CD4-positive, alpha-beta T cell treated with Interleukin-12 subunit alpha and Interleukin-12 subunit beta, for 1 hour (primary cell): ENCODE results near the gene TLCD1.

Source experiments
- DNase-seq: peaks from one replicate; pipeline ENCODE4 v3.0.0-alpha.2; 2020

TLCD1 gene

DNA sequence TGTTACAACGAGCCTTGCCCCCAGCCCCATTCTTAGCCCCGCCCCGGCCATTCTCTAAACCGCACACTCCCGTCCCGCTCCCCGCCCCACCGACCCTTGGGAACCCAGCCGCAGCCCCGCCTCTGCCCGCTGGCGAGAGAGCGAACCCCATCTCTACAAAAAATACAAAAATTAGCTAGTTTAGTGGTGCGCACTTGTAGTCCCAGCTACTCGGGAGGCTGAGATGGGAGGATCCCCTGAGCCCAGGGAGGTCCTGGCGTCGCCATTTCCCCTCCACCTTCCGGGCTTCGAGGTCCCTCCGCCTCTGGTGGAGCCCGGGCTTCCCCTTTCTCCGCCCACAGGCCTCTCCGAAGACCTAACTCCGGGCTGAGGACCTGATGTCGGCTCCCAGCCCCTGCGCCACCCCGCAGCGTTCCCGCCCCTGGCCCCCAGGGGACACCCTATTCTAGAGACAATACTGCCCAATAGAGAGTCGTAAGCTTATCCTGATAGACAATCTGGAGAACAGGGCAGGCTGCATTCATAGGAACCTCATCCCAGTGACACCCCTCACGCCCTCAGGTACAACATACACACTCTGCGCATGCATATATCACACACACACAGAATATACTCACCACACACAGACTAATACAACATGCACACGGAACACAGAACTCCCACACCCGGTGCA, 13.9 kb downstream of the TLCD1 start:
- peak; percentile 77 for DNase-seq

- peak; percentile 39 for DNase-seq
Measured at GRCh38 chr17:28711723-28712031, 14.4 kb downstream of the TLCD1 start, which contains the start of gene PROCA1. PROCA1 (minus strand) TSS chr17:28711888; CDS start chr17:28711660, 228 bp downstream.

DNA sequence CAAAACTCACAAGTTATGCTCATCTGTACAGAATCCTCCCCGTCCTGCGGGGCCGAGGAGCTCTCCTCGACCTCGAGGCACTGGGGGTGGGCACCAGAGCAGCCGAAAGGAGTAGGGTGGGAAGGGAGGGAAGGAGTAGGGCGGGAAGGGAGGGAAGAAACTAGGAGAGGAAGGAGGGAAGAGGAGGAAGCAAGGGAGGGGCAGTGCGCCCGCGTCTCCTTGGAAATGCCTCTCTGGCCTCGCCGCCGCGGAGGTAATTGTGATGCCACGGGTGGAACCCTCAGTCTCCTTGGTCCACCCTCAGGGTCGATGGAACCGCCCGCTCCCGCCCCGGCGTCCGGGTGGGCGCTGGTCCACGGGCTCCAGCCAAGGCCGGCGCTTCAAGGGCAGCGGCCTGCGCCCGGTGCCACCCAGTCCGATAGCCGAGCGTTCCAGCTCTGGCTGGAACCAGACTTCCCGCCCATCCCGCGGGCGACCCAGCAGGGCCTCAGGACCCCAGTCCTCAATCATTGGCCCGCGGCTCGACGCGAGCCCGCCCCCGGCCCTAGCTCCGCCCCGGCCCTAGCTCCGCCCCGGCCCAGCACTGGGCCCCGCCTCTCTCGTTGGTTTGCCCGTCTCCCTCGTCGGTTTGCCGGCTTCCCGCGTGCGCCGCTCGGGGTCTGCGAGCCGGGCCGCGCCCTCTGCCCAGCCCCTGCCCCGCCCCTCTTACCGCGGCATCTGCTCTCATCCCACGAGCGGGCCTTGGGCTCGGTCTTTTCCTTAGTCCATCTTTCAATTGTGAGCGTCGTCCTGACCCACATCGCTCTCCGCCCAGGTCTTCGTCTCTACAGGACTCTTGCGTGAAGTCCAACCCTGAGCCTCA, 14.9 kb downstream of the TLCD1 start:
- peak; percentile 93 for DNase-seq

DNA sequence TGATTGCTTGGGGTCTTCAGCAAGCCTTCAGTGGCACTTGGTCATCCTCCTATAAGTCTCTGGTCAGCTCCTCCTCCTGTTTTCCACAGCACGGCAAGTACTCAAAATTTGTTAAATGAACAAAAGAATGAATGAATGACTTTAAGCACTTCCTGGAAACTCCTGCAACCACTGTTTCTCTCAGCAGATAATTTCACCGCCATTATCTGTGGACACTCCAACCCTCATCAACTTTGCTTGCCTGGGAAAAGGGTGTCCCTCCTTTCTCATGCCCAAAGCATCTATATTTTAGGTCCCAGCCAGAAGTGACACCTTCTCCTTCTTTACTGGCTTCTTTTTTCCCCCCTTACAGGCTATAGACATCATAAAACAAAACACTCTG, 18.7 kb downstream of the TLCD1 start:
- no peak for DNase-seq

DNA sequence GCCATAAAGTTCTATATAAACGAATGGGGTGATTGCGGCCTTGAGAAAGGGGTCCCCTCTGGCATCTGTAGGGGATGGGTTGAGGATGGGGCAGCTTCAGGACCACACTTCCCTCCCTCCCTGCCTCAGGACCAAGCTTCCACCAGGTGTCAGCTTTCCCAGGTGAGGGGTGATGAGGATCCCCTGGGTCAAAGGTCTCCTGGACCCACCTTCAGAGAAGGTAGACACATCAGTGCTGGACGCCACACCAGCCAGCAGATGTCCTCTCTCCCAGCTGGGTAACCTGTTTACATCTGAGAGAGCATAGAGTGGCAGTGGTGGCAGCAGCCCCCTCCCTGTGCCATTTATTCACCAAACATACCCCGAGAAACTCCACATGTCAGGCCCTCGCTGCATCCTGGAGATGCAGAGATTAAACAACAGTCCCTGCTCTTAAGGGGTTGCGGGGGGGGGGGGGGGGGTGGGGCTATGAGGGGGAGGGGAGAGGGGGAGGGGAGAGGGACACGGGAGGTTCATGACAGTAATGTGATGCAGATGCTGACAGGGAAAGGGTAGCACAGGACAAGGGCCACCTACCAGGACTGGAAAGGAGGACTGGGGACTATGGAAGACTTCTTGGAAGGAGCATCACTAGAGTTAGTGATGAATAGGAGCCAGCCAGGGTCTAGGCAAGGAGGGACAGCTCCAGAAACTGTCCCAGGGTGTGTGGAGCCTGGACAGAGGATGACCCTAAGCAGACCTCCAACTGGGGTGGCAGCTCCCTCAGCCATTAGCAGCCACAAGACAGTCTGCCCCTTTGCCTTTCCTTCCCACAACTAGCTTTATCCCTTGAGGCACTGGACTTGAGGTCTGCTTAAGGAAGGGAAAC, 19.3 kb downstream of the TLCD1 start:
- DNase-seq, result no peak

GRCh38 chr17:28705728-28706334, 20.2 kb downstream of the TLCD1 start:
- DNase-seq, result no peak

DNA sequence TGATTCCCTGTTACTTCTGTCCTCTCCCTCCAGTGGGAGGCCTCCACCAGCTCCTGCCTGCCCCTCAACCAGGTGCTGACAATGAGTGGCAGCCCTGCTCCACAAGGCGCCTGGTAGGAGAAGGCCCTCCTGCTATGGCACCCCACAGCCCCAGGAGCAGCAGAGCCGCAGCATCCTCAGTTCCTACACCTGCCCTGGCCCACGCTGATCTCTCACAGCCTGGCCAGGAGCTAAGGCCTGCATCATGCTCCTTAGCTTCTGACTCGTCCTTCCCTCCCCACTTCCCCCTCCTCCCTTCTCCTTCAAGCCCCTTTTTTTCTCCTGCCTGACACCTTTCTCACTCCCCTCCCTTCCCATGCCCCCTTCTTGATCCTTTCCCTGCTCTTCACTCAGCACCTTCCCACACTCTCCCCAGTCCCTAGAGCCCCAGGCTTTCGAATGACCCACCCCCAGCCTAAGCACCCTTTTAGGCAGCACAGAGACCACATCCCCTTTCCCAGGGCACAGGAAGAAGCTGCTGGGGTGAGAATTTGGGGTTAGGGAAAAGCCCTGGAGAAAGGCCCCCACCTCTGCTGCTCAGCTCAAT, 20.9 kb downstream of the TLCD1 start:
- DNase-seq, result no peak

DNA sequence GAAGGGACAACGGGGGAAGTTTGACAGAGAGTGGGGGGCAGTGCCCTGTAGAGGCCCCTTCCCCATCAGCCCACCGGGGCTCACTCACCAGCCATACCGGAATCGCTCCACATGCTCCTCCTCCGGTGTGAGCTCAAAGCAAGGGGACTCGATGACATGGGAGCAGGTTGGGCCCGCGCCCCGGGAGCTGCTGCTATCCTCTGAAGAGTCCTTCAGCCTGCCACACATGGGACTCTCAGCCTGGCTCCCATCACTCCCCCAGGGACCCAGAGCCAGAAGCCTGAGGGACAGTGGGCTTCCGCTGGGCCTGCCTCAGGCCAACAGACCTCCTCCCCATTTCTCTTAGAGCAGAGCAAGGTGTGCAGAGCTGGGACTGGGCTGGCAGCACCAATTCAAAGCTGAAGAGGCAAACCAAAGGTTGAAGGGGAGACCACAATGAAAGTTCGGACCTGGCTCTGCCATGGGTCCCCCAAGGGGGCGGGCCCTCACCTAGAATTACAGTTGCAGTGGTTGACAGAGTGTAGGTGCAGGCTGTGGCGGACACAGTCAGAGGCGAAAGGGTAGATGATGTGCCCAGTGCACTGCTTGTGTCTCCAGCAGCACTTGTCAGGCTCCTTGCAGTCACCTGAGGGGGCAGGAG, 21.7 kb downstream of the TLCD1 start:
- no peak for DNase-seq

DNA sequence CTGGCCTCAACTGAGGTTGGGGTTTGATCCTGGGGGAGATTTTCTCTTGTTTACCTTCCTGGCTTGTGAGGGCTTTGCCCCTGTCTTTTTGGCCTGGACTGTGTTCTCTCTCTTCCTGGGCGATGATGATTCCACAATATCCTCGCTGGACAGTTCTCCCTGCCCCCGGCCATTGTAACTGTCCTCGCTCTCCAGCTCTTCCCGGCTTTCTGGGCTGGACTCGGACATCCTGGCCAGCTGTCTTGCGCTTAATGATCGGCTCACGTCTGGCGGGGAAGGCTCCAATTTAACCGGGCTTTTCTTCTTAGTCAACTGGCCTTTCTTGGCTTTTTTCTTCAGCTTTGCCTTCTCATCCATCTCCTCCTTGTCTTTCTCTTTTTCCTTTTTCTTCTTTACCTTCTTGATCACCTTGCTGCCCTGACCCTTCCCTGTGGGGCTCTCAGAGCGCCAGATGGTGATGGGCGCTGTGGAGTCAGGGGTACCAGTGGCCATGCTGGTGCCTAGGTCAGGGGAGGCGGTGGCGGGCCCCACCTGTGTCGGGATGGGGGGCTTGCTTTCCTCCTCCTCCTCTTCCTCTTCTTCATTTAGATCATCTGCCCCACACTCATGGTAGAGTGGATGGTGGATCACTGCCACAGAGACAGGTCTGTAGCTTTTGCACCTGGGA, 22.3 kb downstream of the TLCD1 start:
- DNase-seq, result no peak

- DNase-seq, result no peak
Measured at GRCh38 chr17:28702752-28703150, 23.3 kb downstream of the TLCD1 start.

GRCh38 chr17:28702026-28702751, 23.8 kb downstream of the TLCD1 start:
- DNase-seq, result no peak

- DNase-seq, result no peak
Measured at GRCh38 chr17:28700830-28701492, 25.1 kb downstream of the TLCD1 start.

DNA sequence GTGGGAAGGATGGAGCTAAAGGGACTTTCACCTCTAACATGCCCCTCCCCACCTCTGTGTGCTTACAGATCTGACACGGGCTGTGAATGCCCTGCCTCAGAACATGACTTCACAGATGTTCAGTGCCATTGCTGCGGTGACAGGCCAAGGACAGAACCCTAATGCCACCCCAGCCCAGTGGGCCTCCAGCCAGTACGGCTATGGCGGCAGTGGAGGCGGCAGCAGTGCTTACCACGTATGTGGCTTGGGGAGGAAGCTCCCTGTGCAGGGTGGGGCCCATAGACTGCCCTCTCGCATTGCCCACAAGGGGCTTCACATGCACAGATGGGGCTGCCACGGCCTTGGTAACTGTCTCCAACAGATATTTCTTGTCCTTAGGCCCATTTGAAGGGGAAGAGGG, 25.8 kb downstream of the TLCD1 start:
- no peak for DNase-seq

GRCh38 chr17:28698253-28698941, 27.6 kb downstream of the TLCD1 start:
- no peak for DNase-seq

- no peak for DNase-seq
Measured at GRCh38 chr17:28693869-28694268, 32.2 kb downstream of the TLCD1 start.

- no peak for DNase-seq
Measured at GRCh38 chr17:28689011-28689410, 37.0 kb downstream of the TLCD1 start.

DNA sequence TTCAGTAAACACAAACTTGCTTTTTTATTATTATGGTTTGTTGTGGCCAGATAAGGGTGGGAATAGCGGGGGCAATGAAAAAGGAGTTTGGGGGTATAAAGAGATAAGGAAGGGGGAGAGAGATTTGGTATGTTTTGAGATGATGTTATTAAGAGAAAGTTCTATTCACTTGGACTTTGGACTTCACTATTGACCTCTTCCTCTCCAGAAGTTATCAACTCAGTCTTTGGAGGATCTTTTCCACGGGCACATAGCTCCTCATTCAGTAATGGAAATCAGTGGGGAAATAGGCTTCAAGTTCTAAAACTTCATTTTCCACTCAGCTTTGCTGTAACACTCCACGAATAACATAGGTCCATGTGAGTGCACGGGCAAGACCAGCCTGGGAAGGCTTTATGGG, 37.6 kb downstream of the TLCD1 start:
- no peak for DNase-seq

GRCh38 chr17:28686296-28686695, 39.7 kb downstream of the TLCD1 start:
- DNase-seq, result no peak

GRCh38 chr17:28685366-28685765, 40.7 kb downstream of the TLCD1 start:
- no peak for DNase-seq

GRCh38 chr17:28684963-28685362, 41.1 kb downstream of the TLCD1 start:
- no peak for DNase-seq
